Activated CD8-positive, alpha-beta T cell treated with anti-CD3 and anti-CD28 coated beads for 36 hours (primary cell): Measurements from ENCODE around the gene DHRS12. TPM values are rescaled to one million over a fixed set of nuclear protein-coding genes. Genes with fewer than 3 reads are reported as not detected.

Source experiments
- ATAC-seq: fragments of 200-7000 bp; cut with Tn5 transposase; one replicate; pipeline ENCODE4 v1.10.0; 2021; ENCODE audit warnings: mild to moderate bottlenecking, moderate library complexity
- CTCF ChIA-PET: fragments of 350-600 bp; sonication (Branson Sonifier 250); formaldehyde crosslinking; loops from one replicate; lab custom pipeline; 2021; ENCODE audit warnings: antibody characterized with exemption; lab: Charles Lee
- POLR2A ChIA-PET: fragments of 350-600 bp; sonication (Branson Sonifier 250); formaldehyde crosslinking; loops from one replicate; lab custom pipeline; 2021; ENCODE audit warnings: antibody characterized with exemption; lab: Charles Lee
- DNase-seq: peaks from one replicate; pipeline ENCODE4 v3.0.0-alpha.2; 2020
- H3K27ac Mint-ChIP-seq: one replicate; pipeline ENCODE4 v1.8.0; 2021; ENCODE audit warnings: mild to moderate bottlenecking, mixed read lengths
- H3K27me3 Mint-ChIP-seq: one replicate; pipeline ENCODE4 v1.8.0; 2021; ENCODE audit warnings: mixed read lengths
- H3K36me3 Mint-ChIP-seq: one replicate; pipeline ENCODE4 v1.8.0; 2021; ENCODE audit warnings: low read depth, mixed read lengths
- H3K4me1 Mint-ChIP-seq: one replicate; pipeline ENCODE4 v1.8.0; 2021; ENCODE audit warnings: low read depth, mixed read lengths
- H3K4me3 Mint-ChIP-seq: one replicate; pipeline ENCODE4 v1.8.0; 2021; ENCODE audit warnings: mild to moderate bottlenecking, moderate library complexity, mixed read lengths
- H3K9me3 Mint-ChIP-seq: one replicate; pipeline ENCODE4 v1.8.0; 2021; ENCODE audit warnings: mixed read lengths
- intact Hi-C: fragments of 100-400 bp; cut with micrococcal nuclease; formaldehyde crosslinking; loops from one replicate; pipeline ENCODE4 v1.10.0; 2022
- total RNA-seq, 2 experiments: library from RNA; stranded (reverse); gene quantifications; one replicate each; pipeline ENCODE4 v1.2.3, GENCODE V29; 2021
- TF ChIP-seq, protein P1 (sequence below): fragments of 200-600 bp; IDR thresholded peaks from one replicate; pipeline ENCODE4 v1.8.0; 2022; ENCODE audit warnings: antibody characterized with exemption, mild to moderate bottlenecking

Gene DHRS12
- total RNA-seq, 2 experiments from 2014 or later: 6.6 to 6.7 TPM

DNA sequence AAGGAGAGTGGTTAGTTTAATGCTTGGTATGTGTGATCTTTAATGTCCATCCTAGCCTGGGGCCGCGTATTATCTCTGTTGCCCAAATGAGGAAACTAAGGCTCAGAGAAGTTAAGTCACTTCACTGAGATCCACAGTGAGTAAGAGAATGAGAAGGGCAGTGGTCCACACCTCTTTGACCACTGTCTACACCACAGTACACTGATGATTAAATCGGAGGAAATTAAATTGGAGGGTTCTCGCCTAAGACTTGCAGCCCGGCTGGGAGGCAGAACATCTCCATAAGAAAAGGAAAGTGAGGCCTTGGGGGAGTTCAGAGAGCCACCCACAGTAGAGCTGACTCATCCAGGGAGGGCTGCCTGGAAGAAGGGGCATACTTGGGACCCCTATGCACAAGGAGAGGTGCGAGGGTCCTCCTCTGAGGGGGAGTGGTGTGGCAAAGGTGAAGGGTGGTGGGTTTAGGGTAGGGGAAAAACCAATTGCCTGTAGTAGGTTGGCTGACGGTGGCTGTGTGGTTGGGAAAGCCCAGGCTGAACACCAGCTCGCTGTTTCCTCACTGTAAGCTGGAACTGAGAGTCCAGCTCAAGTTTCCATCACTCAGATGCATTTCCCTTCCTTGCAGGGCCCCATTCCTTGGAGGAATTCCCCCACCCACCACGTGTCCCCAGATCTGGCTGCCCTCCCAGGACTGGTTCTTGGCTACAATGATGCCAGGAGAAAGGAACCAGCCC is 15.0 kb upstream of the DHRS12 start:
- H3K9me3 Mint-ChIP-seq: no peaks in the 10 kb centered on the region
- H3K4me1 Mint-ChIP-seq: peaks cover 92% of the 10 kb centered on the region
- intact Hi-C loops: loop anchor here (5.0 kb wide), 1 partner anchor 308 kb away; the partner anchor contains the start of gene NEK5
- no peaks in the 10 kb centered on the region for H3K27me3 Mint-ChIP-seq
- ChIA-PET POLR2A (interaction anchor here (1.0 to 1.5 kb wide), 6 partner anchors 8 to 375 kb away, joined by 3 to 6 read pairs (median 4); no protein-coding TSS in a partner anchor), CTCF (interaction anchor here (1.0 to 4.9 kb wide), 4 partner anchors 13 to 44 kb away, joined by 4 to 42 read pairs (median 5); no protein-coding TSS in a partner anchor)
- H3K27ac Mint-ChIP-seq: peak overlapping the region; percentile 94
- H3K4me3 Mint-ChIP-seq: peak overlapping the region; percentile 74
- H3K36me3 Mint-ChIP-seq: no peaks in the 10 kb centered on the region
- ATAC-seq: peak; percentile 32
- peak; percentile 72 for DNase-seq
- TF ChIP-seq, protein P1, sequence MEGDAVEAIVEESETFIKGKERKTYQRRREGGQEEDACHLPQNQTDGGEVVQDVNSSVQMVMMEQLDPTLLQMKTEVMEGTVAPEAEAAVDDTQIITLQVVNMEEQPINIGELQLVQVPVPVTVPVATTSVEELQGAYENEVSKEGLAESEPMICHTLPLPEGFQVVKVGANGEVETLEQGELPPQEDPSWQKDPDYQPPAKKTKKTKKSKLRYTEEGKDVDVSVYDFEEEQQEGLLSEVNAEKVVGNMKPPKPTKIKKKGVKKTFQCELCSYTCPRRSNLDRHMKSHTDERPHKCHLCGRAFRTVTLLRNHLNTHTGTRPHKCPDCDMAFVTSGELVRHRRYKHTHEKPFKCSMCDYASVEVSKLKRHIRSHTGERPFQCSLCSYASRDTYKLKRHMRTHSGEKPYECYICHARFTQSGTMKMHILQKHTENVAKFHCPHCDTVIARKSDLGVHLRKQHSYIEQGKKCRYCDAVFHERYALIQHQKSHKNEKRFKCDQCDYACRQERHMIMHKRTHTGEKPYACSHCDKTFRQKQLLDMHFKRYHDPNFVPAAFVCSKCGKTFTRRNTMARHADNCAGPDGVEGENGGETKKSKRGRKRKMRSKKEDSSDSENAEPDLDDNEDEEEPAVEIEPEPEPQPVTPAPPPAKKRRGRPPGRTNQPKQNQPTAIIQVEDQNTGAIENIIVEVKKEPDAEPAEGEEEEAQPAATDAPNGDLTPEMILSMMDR: no peak

- DNase-seq: no peak
- CTCF ChIA-PET: interaction anchor here (1.2 to 4.9 kb wide), 5 partner anchors 9 to 45 kb away, joined by 3 to 42 read pairs (median 4); no protein-coding TSS in a partner anchor
- no peak for ATAC-seq
- Mint-ChIP-seq H3K36me3 (no peaks in the 10 kb centered on the region), H3K27me3 (no peaks in the 10 kb centered on the region), H3K9me3 (no peaks in the 10 kb centered on the region), H3K4me3 (no peak overlapping the region), H3K27ac (peak overlapping the region; percentile 94), H3K4me1 (peaks cover 88% of the 10 kb centered on the region)
- TF ChIP-seq, protein P1: no peak
- intact Hi-C loops: loop anchor here (5.0 kb wide), 1 partner anchor 309 kb away; the partner anchor contains the start of gene NEK5
- POLR2A ChIA-PET: interaction anchor here (1.0 to 1.5 kb wide), 4 partner anchors 8 to 376 kb away, joined by 3 to 4 read pairs (median 4); no protein-coding TSS in a partner anchor
Measured at GRCh38 chr13:51818276-51818675, 14.3 kb upstream of the DHRS12 start.

DNA sequence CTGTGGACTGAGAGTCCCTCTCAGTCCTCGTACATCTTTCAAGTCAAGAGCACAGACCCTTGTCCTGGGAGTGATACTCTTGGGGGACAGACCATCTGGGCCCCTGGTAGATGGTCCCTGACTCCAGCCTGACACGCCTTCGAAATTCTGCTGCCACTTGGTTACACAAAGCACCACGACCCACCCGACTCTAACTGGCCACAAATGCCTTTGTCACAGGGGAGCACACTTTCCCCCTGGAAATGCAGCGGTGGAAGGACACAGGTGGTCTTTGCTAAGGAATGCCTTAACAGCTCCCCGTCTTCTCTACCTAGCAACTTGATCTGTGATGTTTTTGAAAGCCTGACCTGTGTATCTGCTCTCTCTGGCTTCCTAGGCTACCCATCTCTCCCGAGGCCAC is 13.8 kb upstream of the DHRS12 start:
- ChIA-PET POLR2A (interaction anchor here (1.0 kb wide), 1 partner anchor 9 kb away, joined by 4 read pairs; no protein-coding TSS in a partner anchor), CTCF (interaction anchor here (1.2 to 4.9 kb wide), 5 partner anchors 9 to 46 kb away, joined by 3 to 42 read pairs (median 4); no protein-coding TSS in a partner anchor)
- DNase-seq: no peak
- TF ChIP-seq, protein P1: no peak
- intact Hi-C loops: loop anchor here (5.0 kb wide), 1 partner anchor 310 kb away; the partner anchor contains the start of gene NEK5
- Mint-ChIP-seq H3K4me1 (peaks cover 87% of the 10 kb centered on the region), H3K27me3 (no peaks in the 10 kb centered on the region), H3K4me3 (no peak overlapping the region), H3K9me3 (no peaks in the 10 kb centered on the region), H3K27ac (peak overlapping the region; percentile 94), H3K36me3 (no peaks in the 10 kb centered on the region)
- ATAC-seq: no peak

DNA sequence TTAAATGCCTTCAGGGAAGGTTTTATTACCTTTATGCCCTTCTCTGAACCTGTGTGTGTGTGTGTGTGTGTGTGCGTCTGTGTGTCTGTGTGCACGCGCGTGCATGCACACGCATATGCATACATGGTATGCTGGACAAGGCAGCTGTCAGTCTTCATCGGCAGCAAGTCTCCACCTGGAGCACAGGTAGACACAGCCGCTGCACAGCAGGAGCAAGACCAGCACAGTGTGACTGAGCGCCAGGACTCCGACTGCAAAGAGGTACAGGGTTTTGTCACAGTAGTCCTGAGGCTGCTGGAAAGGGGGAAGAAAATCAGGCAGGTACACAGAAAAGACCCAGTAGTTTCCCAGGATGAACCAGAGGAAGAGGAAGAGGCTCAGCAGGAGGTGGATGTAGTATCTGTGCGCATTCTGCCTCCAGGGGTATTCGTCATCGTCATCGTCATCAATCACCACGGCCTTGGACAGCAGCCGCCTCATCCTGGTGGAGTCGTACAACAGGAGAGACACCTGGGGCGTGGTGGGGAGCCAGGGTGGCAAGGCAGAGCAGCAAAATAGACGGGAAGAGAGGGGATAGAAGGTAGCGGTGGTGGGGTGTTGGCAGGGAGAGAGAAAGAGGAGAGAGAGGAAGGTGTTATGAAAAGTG is 12.8 kb upstream of the DHRS12 start:
- DNase-seq (no peak), ATAC-seq (no peak)
- Mint-ChIP-seq H3K27ac (peak overlapping the region; percentile 52), H3K9me3 (no peaks in the 10 kb centered on the region), H3K36me3 (peaks cover under 1% of the 10 kb centered on the region), H3K4me3 (no peak overlapping the region), H3K27me3 (no peaks in the 10 kb centered on the region), H3K4me1 (peaks cover 84% of the 10 kb centered on the region)
- ChIA-PET CTCF (interaction anchor here (1.3 to 5.0 kb wide), 10 partner anchors 10 to 385 kb away, joined by 3 to 150 read pairs (median 21); partner anchors contain the start of genes NEK5 and TMEM272), POLR2A (interaction anchor here (0.6 kb wide), 1 partner anchor 924 kb away, joined by 3 read pairs; no protein-coding TSS in a partner anchor)
- TF ChIP-seq, protein P1: no peak
- intact Hi-C loops: loop anchor here (5.0 kb wide), 1 partner anchor 311 kb away; the partner anchor contains the start of gene NEK5
